ENCODE measurements around the gene SEPTIN3.

- no peak for TF ChIP-seq CTCF (conservative IDR thresholded peaks at IDR 0.05)
- no peak for TF ChIP-seq ZFX (IDR thresholded peaks at IDR 0.05)
Observed at GRCh38 chr22:41992496-41992895, 23.3 kb downstream of the SEPTIN3 start.

Data from C4-2B (cell line).